HG03571 (cell line): ENCODE results near the gene MCC.
"Not testable (repeated sequence)": the region's sequence is repeated elsewhere in the genome, so short reads cannot be mapped to it uniquely, and the experiment has no call there.

Experiments used
- ATAC-seq: cut with Tn5 transposase; IDR thresholded peaks from one replicate; pipeline ENCODE4 v1.9.1; 2021; ENCODE audit not compliant: unreplicated experiment

MCC gene

DNA sequence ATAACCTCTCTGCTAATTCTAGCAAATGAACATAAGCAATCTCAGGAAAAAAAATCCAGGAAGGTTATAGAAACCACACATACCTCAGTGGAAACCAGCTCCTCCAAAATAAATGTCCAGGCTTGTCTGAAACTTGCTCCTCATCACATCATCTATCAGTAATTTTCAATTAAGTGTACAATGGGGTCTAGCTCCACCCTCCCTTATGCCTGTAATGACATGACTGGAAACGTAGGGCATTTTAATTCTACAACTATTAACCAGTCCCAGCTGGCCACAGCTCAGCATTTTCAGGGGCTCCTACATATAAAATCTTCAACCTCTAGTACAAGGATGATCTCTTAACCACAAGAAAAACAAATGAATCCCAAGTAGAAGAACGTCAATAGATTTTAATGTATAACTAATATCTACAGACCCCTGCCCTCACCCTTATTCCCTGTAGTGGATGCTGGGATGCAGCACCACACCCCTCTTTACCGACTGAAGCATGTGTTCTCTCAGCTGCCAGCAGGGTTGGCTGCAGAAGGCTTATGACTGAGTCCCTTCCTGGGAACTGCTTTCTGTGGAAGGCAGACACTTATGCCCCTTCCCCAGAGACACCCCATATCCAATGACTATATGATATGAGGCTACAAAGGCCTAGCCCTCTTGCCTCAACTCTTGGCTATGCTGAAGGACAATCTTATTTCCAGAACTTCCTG is 60.2 kb downstream of the MCC start:
- ATAC-seq = no peak

DNA sequence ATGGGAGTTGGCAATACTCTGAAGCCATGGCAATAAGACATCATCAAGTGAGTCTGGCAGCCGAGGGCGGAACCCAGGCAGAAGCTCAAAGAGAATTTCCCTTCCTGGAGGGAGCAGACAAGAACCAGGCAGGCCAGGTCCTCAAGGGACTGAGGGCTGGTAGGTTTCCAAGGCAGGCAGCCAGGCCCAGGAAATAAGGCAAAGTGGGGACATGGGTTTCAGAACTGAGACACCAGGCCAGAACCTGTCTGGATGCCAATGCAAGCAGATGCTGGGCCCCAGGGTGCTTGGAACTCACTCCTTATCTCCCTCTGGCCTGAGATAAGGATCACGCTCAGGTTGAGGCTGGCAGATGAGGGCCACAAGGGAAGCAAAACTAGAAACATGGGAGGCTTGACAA is 62.3 kb downstream of the MCC start:
- ATAC-seq = no peak

DNA sequence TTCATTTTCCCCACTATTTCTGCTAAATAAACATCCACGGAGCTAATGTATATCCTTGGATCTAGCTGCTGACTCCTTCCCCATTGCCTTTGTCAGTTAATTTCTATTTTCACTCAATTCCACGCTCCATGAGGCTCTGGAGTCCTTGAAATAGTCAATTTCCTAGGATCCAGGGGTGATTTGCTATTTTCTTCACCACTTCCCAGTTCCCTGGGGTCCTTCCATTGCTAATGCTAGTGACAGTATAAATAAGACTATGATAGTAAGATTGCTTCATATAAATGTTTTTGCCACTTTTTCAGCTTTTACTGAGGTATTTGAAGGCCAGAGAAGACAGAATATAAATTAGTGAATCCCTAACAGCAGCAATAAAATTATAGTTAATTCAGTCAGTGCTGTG is 66.6 kb downstream of the MCC start:
- ATAC-seq = no peak

DNA sequence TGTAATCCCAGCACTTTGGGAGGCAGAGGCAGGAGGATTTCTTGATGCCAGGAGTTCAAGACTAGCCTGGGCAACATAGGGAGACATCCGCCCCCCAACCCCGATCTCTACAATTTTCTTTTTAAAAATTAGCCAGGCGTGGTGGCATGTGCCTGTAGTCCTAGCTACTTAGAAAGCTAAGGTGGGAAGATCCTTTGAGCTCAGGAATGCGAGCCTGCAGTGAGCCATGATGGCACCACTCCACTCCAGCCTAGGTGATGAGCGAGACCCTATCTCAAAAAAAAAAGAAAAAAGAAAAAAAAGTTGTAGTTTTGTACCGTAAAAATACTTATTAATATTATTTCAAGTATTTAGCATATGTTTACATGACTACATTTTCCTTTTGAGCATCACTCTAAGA is 82.7 kb downstream of the MCC start:
- ATAC-seq = no peak

DNA sequence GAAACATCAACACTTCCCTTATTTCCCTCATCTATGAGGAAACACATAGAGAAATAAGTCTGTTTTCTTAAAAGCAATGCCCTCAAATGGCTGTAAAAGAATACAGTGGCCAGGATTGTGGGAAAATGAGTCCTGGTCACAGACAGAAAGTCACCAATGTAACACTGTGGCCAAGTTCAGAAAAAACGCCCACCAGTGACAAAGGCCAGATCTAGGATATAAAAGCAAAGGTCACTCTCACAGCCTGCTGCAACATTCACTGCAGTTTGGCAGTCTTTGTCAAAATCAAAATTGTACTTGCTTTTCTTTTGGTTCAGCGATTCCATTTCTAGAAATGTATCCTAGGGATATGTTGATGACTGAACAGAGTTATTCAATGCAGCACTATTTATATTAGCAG is 84.0 kb downstream of the MCC start:
- no peak for ATAC-seq

DNA sequence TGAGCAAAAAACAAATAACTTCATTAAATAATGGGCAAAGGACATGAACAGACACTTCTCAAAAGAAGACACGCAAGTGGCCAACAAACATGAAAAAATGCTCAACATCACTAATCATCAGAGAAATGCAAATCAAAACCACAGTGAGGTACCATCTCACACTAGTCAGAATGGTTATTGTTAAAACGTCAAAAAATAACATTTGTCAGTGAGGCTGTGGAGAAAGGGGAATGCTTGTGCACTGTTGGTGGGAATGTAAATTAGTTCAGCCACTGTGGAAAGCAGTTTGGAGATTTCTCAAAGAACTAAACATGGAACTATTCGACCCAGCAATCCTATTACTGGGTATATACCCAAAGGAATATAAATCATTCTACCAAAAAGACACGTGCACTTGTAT is 90.3 kb downstream of the MCC start:
- ATAC-seq = not testable (repeated sequence)

DNA sequence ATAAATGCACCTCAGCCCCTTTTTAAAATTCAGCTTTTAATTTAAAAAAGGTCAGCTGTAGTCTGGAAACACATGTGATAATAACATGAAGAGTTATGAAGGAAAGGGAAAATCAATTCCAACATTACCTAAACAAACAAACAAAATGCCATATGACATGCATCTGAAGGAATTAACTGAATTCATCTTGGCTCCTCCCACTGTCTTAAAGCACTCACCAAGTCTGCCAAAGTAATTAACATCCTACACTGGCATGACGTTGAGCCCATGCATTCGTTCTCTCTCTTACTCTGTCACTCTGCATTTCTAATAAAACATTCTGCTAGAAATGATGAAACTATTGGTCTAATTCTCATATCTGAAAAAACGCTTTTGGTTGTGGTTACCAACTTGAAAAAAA is 91.2 kb downstream of the MCC start:
- no peak for ATAC-seq

DNA sequence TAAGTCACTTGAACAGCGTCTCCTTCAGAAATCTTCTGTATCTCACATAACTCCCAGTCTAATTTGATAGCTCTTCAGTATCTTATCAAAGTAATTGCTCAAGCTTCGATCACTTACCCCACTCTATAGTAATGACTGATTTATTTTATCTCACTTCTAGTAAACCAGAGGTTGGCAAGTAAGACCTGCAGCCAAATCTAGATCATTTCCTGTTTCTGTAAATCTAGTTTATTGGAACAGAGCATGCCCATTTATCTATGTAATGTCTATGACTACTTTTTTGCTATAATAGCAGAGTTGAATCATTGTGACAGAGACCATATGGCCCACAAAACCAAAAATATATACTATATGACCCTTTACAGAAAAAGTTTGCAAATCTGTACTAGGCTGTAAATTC is 93.6 kb downstream of the MCC start:
- no peak for ATAC-seq

DNA sequence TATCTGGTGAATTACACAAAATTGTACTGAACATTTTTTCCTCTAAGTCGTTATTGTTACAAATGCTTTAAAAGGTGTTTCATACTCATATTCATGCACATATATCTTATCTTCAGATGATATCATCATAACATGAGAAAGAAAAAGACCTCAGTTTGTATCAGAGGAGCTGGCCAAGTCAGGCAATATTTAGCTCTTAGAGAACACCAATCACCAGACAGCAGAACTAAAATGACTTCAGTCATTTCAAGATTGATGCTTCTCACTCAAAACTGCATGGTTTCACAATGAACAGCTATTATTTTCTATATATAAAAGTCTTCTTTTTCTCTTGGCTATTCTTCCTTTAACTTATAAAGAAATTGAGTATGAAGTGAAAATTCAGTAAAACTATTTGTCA is 98.0 kb downstream of the MCC start:
- ATAC-seq = no peak

DNA sequence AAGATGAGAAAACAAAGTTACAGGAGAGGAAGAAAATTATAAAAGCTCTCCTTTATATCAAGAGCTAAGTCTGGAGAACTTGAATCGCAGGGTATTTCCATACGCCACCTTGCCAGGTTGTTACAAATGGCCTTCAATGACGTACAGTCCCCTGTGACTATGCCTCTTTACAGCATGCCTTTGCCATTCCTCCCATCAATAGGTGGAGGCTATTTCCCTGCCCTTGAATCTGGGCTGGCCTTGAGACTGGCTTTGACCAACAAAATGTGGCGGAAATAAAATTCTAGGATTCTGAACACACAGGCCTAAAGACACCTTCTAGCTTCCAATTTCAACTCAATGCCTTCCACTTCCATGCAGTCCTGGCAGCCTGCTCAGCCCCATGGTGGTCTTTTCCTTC is 99.1 kb downstream of the MCC start:
- ATAC-seq = no peak

DNA sequence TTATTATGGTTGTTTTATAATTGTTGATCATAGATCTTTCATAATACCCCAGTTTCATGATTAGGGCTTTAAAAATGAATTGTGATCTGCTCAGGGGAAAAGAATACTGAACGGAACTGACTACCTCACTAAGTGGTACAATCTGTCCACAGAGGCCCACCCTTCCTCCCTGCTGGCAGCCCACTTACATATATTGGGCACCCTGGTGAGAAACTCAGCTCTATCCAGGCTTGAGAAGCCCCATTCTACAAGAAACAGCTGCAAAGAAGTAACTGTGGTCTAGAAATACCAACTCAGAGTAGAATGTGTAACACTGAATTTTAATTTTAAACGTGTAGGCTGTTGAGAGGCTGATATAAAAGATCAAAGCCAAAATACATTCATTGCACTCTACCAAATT is 100.4 kb downstream of the MCC start:
- ATAC-seq = no peak

DNA sequence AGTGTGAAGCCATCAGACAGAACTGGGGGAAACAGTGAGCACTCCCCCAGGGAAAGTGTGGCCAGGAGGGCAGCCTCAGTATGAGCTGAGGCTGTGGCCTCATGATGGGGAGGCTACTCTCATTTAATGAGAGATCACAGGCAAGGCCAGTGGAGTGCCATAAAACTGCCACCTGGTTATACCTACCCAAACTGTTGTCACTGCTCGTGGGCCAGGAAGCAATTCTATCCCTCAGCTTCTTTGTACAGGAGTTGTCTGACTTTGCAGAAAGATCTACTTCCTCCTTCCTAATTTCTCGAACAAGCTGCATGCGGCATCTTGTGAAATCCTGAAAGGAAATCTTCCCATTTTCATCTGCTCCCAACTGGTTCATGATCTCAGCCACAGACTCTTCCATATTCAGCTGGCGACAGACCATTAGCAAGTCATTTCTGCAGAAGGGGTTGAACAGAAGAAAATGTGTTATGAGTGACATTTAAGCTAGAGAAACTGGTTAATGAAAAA is 103.4 kb downstream of the MCC start:
- no peak for ATAC-seq

DNA sequence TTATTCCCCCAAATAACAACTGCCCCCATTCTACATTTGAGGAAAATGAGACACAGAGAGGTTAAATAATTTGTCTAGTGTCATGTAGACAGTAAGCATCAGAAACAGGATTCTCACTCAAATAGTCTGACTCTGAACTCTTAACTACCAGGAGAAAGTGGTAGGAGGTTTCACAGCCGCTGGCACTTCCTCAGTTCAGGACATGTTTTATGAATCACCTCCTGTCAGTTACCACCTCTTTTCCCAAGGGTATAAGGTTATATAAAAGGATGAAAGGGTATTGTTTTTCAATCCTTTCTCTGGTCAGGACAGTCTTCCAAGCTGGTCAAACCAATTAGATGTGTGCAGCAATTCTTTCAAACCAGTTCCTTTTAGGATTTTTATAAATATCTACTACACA is 105.5 kb downstream of the MCC start:
- no peak for ATAC-seq

DNA sequence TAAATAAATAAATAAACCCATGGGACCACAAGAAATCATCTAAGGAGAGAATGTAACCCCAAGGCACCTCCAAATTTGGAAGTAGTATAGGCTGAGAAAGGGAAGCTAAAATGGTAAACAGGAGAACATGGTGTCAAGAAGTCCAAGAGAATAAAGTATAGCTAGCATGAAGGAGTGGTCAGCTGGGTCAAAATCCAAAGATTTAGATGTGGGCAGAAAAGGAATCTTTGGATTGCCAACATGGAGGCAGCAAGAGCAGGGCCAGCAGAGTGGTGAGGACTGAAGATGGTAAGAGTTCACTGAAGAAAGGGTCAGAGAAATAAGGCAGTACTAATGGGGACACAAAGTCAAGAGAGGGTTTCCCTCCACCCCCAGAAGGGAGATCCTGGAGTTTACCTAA is 106.5 kb downstream of the MCC start:
- ATAC-seq = no peak

DNA sequence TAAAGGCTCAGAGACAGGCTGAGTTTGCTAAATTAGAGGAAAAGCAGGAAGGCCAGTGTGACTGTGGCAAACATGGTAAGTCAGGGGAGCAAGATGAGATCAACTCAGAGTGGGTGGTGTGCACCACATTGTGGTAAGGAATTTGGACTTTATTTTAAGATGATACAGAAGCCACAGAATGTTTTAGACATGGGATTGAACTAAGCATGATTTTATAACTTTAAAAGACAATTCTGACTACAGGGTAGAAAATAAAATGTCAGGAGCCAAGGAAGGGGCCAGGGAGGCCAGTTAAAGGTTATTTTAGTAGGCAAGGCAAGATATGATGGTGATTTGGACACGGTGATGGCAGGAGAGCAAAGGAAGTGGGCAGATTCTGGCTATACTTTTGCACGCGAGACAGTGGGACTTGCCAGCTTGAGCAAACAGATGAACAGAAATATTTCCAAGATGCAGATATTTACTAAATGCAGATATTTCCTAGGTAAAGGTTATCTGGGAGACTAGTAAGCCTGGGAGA is 107.4 kb downstream of the MCC start:
- ATAC-seq = no peak

DNA sequence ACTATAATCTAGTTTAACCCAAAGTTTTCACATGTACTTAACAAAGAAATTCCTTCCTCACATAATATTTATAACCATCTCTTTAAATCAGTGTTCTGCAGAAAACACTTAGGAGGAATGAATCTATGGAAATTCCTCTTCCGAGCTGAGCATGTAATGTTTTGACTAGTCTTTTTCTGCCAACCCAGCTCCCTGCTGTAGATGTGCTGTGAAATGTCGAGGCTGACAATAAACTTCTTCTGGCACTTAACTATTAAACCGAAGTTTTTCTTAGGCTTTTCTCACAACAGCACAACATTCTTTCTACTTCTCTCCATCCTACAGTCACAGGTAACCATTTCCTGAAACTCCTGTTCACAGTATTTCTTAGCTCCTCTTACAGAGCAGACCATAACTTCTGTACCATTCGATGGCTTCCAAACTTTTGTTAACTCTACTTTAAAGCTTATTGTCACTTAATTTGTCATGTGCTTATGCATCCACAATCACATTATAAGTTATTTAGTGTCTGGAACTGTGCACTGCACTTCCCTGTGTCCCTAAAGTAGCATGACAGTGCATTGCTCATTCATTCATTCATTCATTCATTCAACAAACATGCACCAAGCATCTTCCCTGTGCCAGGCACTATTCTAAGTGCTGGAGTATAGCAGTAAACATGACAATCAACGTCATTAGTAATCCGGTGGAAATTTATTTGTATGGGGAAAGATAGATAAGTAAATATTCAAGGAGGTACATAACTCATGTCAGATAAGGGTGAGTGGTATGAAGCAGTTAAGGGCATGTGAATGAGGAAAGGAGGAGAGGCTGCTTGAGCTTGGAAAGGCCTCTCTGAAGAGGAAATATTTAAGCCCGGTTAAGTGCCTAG is 108.1 kb downstream of the MCC start:
- no peak for ATAC-seq

DNA sequence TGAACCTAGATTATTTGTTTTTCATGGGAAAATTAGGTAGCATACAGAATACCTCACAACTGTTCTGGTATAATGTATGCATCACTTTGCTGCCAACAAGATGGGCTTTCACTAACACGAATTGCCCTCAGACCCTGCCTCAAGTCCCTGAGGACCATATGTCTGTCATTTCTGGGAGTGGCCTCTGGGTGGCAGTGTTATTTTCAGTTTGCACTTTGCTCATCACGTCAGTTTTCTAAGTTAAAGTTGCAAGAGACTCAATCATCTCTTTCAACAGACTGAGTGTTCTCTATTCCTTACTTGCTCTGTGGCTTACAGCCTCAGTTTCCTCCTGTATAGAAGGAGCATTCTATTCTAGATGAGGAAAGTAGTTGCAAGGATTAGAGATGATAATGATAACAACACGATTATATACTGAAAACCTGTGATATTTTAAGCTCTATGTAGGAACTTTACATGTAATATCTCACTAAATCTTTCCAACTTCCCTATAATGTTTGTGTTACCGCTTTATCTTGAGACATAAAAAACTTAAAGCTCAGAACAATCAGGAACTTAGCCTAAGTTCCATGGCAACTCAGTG is 109.2 kb downstream of the MCC start:
- peak; percentile 75 for ATAC-seq

DNA sequence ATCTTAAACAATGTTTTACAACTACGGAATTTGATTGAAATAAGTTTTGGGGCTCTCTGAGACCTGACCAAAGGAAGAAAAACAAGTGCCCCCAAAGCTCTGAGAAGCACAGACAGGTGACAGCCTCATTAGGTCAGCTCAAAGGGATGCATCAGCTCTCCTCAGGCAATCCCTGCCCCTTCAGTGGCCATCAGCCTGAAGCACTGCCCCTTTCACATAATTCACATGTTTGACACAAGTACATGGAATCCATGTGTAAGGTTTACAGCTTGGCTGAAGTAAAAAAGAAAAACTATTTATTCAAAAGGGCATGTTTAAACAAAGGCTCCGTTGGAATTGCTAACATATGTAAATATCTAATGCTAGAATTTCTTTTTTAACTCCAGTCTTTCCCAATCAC is 109.7 kb downstream of the MCC start:
- no peak for ATAC-seq

DNA sequence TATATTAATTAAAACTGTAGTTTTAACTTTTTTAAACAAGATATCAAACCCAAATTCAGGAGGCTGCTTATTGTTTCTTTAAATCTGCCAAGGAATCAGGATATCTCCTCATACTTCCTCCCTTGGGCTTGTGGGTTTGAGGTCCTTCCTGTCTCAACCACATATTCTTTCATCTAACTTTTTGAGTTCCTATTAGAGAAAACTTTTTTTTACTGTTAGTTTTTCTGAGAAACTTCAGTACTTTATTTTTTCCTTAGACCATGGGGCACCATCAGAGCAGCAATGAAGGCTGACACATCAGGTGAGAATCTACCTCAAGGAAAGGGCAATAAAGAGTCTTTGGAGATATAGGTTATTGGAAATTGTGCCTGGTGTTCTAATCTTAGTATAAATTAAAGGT is 110.2 kb downstream of the MCC start:
- ATAC-seq = no peak

DNA sequence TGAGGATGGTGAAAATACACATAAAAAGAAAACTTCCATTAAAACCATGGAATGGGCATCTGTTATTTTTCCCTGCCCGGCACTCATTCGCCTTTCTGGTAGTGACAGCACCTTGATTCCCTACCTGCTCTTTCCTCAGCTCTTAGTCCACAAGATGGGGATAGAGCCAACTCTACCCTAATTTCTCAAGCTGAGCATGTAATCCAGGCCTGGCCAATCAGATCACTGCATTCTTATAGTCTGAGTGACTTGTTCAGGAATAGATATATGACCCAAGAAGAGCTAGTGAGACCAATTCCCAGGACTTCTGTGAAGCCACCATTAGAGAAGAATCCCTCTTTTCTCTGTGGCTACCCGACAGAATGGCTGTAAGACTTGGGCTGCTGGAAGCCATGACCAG is 111.6 kb downstream of the MCC start:
- ATAC-seq = no peak

DNA sequence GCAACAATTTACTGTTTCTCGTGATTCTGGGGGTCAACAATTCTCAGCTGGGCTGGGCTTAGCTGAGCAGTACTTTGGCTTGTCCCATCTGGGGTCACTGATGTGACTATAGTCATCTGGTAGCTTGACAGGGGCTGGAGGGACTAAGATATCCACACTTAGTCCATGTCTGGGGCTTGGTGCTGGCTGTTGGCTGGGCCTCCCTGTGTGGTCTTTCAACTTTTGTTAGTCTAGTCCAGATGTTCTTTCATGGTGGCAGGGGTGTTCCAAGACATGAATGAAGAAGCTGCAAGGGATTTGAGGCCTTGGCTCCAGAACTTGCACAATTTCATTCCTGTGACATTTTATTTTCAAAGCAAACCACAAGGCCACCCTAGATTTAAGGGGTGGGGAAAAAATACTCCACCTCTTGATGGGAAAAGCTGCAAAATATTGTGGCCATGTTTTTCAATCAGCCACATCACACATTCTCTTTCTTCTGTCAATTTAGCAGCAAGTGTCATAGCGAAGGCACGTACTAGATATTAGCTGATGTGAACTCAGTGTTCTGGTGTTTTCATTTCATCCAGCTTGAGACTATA is 112.7 kb downstream of the MCC start:
- no peak for ATAC-seq
